Ovary (tissue), 9 donors: ENCODE results near the gene TMEM132D. TPM values are rescaled to one million over a fixed set of nuclear protein-coding genes. Genes with fewer than 3 reads are reported as not detected.

ENCODE experiments used
- DNase-seq, 5 donors: peaks; one replicate each; pipeline ENCODE4 v3.0.0-alpha.2; 2019 to 2020
- H3K27ac ChIP-seq, 2 donors: fragments of 200-600 bp; one replicate each; pipeline versions ENCODE4 v1.5.1 to v1.8.0; 2019 to 2022
- H3K27me3 ChIP-seq: fragments of 200-600 bp; one replicate; pipeline ENCODE4 v1.8.0; 2022
- H3K36me3 ChIP-seq: fragments of 200-600 bp; sonication (generic); one replicate; pipeline ENCODE4 v1.5.1; 2019
- H3K4me1 ChIP-seq: one replicate; pipeline ENCODE4 v1.8.1; 2013; ENCODE audit warnings: mild to moderate bottlenecking, moderate library complexity; ENCODE audit not compliant: insufficient read depth
- H3K4me3 ChIP-seq: fragments of 200-600 bp; sonication (generic); one replicate; pipeline ENCODE4 v1.5.1; 2017
- H3K9me3 ChIP-seq, 2 donors: fragments of 200-600 bp in 1 of 2; sonication (generic) in 1 of 2; one replicate each; pipeline versions ENCODE4 v1.5.1 to v1.8.1; 2013 to 2019; ENCODE audit warnings: mild to moderate bottlenecking in 1 of 2, moderate library complexity in 1 of 2
- CTCF ChIP-seq, 3 donors: fragments of 450-650 bp in 2 of 3; fragments of 200-600 bp in 1 of 3; IDR thresholded peaks; one replicate each; pipeline versions ENCODE4 v1.5.1 to v1.8.0; 2016 to 2022; ENCODE audit warnings: antibody characterized with exemption in 3 of 3, mild to moderate bottlenecking in 1 of 3
- EP300 ChIP-seq: sonication (generic); formaldehyde crosslinking; IDR thresholded peaks from one replicate; pipeline ENCODE4 v1.6.1; 2017; ENCODE audit warnings: antibody characterized with exemption
- POLR2A ChIP-seq: fragments of 450-650 bp; IDR thresholded peaks from one replicate; pipeline ENCODE4 v1.6.1; 2017; ENCODE audit warnings: antibody characterized with exemption, mild to moderate bottlenecking, moderate library complexity
- WGBS, 3 donors: extraction: QIAGEN DNeasy Blood & Tissue Kit in 1 of 3; methylation state at CpG; one replicate each; pipeline versions ENCODE4 v1.1.5 to v1.1.7; 2013 to 2017; 5-methylcytosine and 5-hydroxymethylcytosine counted together
- intact Hi-C, 4 donors: fragments of 100-400 bp; cut with DNase I; formaldehyde crosslinking; loops; one replicate each; pipeline versions ENCODE4 v1.11.0 to v1.15.1; 2022 to 2023
- polyA plus RNA-seq, 2 donors: library from polyadenylated mRNA; stranded (reverse); fragments of 200-250 nt in 1 of 2; fragments of 350-450 nt in 1 of 2; fragmentation: Illumina TruSeq in 1 of 2; extraction: RNeasy Lipid Tissue Mini Kit (QIAGEN cat#74804) in 1 of 2; gene quantifications; one replicate each; pipeline ENCODE4 v1.2.3, GENCODE V29; 2013 to 2014
- total RNA-seq, 7 donors: library from RNA; depleted of rRNA in 2 of 7; stranded (reverse); fragments of >200 nt in 2 of 7; fragmentation: NEBNext Ultra II Directional in 3 of 7; extraction: Animal tissue kit (Norgen Biotek cat#: 25700) in 3 of 7; gene quantifications; one replicate each; pipeline versions ENCODE4 v1.1.0 to v1.2.4, GENCODE V29; 2016 to 2023
- donor health status: DM: no; HTN: no; CAD: no; lungs with moderate emphysema.
- donor health status: DM: no; HTN: no; CAD: no.
- donor health status: Bipolar disorder and iron deficiency.
- donor health status: DM: yes; HTN: yes; CAD: no.
- donor health status: DM: no; HTN: no; CAD: no.
- donor health status: DM: yes; HTN: yes; CAD: no.

TMEM132D gene
- total and polyA plus RNA-seq, 9 donors = 0.04 TPM; not detected in 8

GRCh38 chr12:129169928-129170327 lies 733.9 kb downstream of the TMEM132D start:
- H3K27me3 ChIP-seq = no peaks in the 10 kb centered on the region
- TF ChIP-seq POLR2A = no peak
- no peak for TF ChIP-seq CTCF (IDR thresholded peaks at IDR 0.05)
- no peak overlapping the region for H3K27ac ChIP-seq
- H3K4me1 ChIP-seq = no peaks in the 10 kb centered on the region
- no peaks in the 10 kb centered on the region for H3K36me3 ChIP-seq
- WGBS, 3 donors = 21 to 36% (median 34%) methylated on average over 3 of the region's 3 CpGs
- H3K9me3 ChIP-seq = peaks cover 0 to 4% of the 10 kb centered on the region in 2 donors
- H3K4me3 ChIP-seq = no peak overlapping the region
- DNase-seq = no peak
- intact Hi-C loops = no loop called here

- Histone ChIP-seq H3K4me1 (no peaks in the 10 kb centered on the region), H3K36me3 (no peaks in the 10 kb centered on the region), H3K27ac (no peak overlapping the region), H3K4me3 (no peak overlapping the region), H3K27me3 (no peaks in the 10 kb centered on the region), H3K9me3 (no peaks in the 10 kb centered on the region)
- TF ChIP-seq CTCF (IDR thresholded peaks at IDR 0.05) (no peak), POLR2A (no peak), EP300 (no peak)
- no peak for DNase-seq
- 53 to 66% (median 66%) methylated on average over 6 of the region's 6 CpGs for WGBS, 3 donors
- intact Hi-C loops = no loop called here
These were observed 740.0 kb downstream of the TMEM132D start for GRCh38 chr12:129163861-129164260.

DNA sequence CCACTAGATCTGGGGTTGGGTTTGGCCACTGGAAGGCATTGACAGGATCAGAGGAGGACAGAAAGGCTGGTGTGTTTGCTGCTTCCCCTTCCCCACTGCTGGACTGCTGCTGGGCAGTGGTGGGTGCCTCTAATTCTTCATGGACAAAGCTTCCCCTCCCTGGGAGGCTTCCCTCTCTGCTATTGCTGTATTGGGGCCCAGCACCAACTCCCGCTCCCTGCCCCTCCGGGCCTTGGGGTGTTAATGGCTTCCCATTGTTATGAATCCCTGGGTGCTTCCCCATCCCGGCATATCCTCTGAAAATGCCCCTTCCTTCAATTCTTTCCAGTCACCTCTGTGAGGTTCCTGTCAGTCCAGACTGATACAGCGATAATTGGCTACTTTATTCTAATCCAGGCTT lies 740.4 kb downstream of the TMEM132D start:
- intact Hi-C loops = no loop called here
- Histone ChIP-seq H3K27ac (no peak overlapping the region), H3K9me3 (no peaks in the 10 kb centered on the region), H3K36me3 (no peaks in the 10 kb centered on the region), H3K4me3 (no peak overlapping the region), H3K4me1 (no peaks in the 10 kb centered on the region), H3K27me3 (no peaks in the 10 kb centered on the region)
- no peak for DNase-seq
- 50 to 56% (median 50%) methylated on average over 4 of the region's 4 CpGs for WGBS, 3 donors
- TF ChIP-seq EP300 (no peak), POLR2A (no peak), CTCF (IDR thresholded peaks at IDR 0.05) (no peak)

DNA sequence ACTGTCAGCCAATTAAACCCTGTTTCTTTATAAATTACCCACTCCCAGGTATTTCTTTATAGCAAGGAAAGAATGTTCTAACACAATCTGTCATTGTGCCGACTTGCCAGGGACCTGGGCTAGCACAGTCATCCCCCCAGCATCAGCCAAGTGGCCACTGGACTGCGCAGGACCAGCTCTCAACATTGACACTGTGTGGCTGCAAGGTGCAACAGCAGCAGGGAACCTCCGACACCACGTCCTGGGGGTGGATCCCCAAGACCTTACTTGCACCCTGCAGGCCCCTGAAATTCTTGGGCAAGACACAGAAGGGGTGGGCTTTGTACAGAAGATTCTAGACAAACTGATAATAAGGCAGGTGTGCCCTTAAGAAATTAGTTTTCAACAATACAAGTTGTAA lies 741.0 kb downstream of the TMEM132D start:
- DNase-seq = no peak
- Histone ChIP-seq H3K36me3 (no peaks in the 10 kb centered on the region), H3K9me3 (no peaks in the 10 kb centered on the region), H3K4me3 (no peak overlapping the region), H3K27ac (no peak overlapping the region), H3K27me3 (no peaks in the 10 kb centered on the region), H3K4me1 (no peaks in the 10 kb centered on the region)
- WGBS, 3 donors = 67 to 77% (median 73%) methylated on average over 4 of the region's 4 CpGs
- intact Hi-C loops = no loop called here
- TF ChIP-seq POLR2A (no peak), CTCF (IDR thresholded peaks at IDR 0.05) (no peak), EP300 (no peak)

- DNase-seq = no peak
- intact Hi-C loops = no loop called here
- Histone ChIP-seq H3K36me3 (no peaks in the 10 kb centered on the region), H3K27me3 (no peaks in the 10 kb centered on the region), H3K4me3 (no peak overlapping the region), H3K9me3 (no peaks in the 10 kb centered on the region), H3K4me1 (no peaks in the 10 kb centered on the region), H3K27ac (no peak overlapping the region)
- TF ChIP-seq CTCF (IDR thresholded peaks at IDR 0.05) = no peak
- TF ChIP-seq POLR2A = no peak
- TF ChIP-seq EP300 = no peak
- 38 to 63% (median 43%) methylated on average over 4 of the region's 4 CpGs for WGBS, 3 donors
These were observed 742.3 kb downstream of the TMEM132D start for GRCh38 chr12:129161511-129161910.
